Mononuclear cell (primary cell): ENCODE data around the gene MICA. TPM values are rescaled to one million over a fixed set of nuclear protein-coding genes. Genes with fewer than 3 reads are reported as not detected.
"Not testable (repeated sequence)": the region's sequence is repeated elsewhere in the genome, so short reads cannot be mapped to it uniquely, and the experiment has no call there.

Source experiments
- H3K27me3 ChIP-seq: 2 replicates; pipeline ENCODE4 v1.6.0; 2011; ENCODE audit warnings: low read length, control low read depth; ENCODE audit not compliant: insufficient read depth
- H3K4me1 ChIP-seq: 2 replicates; pipeline ENCODE4 v1.5.1; 2011; ENCODE audit warnings: mild to moderate bottlenecking, low read length, control low read depth; ENCODE audit not compliant: insufficient read depth
- H3K4me3 ChIP-seq: 2 replicates; pipeline ENCODE4 v1.5.1; 2011; ENCODE audit warnings: mild to moderate bottlenecking, low read length, moderate library complexity
- H3K9me3 ChIP-seq: 2 replicates; pipeline ENCODE4 v1.5.1; 2011; ENCODE audit warnings: low read depth, mild to moderate bottlenecking, control low read depth, low read length
- total RNA-seq: library from RNA; depleted of rRNA; stranded (reverse); fragments of >200 nt; gene quantifications from one replicate; pipeline ENCODE4 v1.2.3, GENCODE V29; 2012

The MICA gene
- total RNA-seq, 1 donor: 7.1 TPM

DNA sequence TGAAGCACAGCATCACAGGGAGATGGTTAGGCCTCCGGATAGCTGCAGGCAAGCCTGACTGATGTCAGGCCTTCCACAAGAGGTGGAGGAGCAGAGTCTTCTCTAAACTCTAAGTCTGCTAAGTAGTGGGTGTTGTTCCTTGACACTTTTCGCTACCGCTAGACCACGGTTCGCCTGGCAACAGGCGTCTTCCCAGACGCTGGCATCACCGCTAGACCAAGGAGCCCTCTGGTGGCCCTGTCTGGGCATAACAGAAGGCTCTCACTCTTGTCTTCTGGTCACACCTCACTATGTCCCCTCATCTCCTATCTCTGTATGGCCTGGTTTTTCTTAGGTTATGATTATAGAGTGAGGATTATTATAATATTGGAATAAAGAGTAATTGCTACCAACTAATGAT is 29.3 kb upstream of the MICA start:
- H3K4me3 ChIP-seq, H3K4me1 ChIP-seq, H3K9me3 ChIP-seq: not testable (repeated sequence)
- peaks cover 20% of the 10 kb centered on the region for H3K27me3 ChIP-seq

DNA sequence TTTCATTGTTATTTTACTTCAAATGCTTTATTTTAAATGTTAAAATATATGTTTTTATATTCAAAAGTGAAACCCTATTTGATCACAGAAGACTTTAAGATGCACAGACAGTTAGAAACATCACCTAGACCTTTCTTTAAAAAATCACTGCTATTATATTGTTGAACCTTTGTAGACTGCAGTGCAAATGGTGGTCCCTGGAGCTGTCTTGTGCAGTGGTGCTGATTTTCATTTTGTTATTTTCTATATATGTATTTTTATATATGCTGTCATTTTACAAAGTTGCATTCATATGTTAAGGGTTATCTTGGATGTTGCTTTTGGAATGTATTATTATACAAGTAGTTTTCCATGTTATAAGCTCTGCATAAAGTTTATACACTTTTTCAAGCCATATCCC is 27.7 kb upstream of the MICA start:
- Histone ChIP-seq H3K27me3 (peaks cover 9% of the 10 kb centered on the region), H3K9me3 (no peaks in the 10 kb centered on the region), H3K4me1 (no peaks in the 10 kb centered on the region), H3K4me3 (no peak overlapping the region)

DNA sequence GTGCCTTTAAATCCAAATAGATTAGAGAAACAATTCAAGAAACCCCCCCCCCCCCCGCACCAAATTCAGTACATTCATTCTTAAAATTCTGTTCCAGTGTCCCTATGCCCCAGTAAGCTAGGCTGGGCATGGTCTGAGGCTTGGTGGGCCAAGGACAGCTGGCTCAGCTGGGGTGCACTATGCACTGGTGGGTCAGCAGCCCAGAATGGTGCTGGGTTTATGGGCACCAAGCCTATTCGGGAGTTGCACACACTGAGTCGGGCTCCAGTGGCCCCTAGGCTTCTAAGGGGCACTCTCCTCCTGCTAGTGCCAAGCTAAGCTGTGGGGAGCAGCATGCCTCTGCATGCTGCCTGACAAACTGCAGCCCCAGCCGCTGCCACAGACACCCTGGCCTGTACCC is 26.4 kb upstream of the MICA start:
- Histone ChIP-seq H3K4me3 (no peak overlapping the region), H3K4me1 (no peaks in the 10 kb centered on the region), H3K9me3 (no peaks in the 10 kb centered on the region), H3K27me3 (peaks cover 9% of the 10 kb centered on the region)

DNA sequence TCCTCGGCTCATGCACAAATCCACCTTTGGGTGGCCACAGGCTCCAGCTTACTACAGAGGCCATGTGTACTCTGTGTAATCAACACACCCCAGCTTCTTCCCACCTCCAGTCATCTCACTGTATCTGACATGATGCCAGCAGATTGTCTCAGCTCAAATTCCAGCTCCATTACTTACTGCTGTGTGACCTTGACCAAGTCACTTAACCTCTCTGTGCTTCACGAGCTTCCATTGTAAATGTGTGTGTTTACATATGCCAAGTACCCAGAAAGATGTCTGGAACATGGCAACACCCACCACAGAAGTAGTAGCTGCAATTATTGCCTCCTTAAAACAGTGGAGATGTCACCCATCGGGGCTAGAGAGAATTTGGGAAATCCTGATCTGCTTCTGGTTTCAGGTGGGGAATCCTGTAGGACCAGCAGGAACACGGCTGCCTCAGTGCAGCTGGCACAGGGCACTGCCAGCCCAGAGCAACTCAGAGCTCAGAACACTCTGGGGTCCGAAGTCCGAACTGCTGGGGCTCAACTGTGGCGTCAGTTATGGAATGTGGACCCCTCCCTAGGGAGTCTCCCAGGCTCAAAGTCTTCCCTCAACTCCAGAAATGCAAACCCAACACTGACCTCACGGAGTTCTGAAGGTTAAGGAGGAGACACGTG is 25.2 kb upstream of the MICA start:
- Histone ChIP-seq H3K9me3 (no peaks in the 10 kb centered on the region), H3K4me1 (no peaks in the 10 kb centered on the region), H3K4me3 (no peak overlapping the region), H3K27me3 (peaks cover 2% of the 10 kb centered on the region)

DNA sequence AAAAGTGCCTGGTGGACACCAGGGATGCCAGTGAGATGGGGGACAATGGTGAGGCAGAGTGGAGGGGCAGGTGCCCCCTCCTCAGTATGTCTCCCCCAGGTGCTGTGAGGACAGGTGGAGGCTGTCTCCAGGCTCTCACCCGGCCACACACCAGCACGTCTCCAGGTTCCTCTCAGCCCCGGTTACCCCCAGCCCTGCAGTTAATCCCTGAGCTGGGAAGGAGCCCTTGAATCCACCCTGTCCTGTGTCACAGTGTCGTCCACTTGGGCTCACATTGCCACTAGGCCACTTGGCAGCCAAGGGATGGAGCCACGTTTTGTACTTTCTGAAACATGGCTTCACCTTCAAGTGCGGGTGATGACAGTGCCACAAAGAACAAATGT is 24.7 kb upstream of the MICA start:
- Histone ChIP-seq H3K4me1 (no peaks in the 10 kb centered on the region), H3K4me3 (no peak overlapping the region), H3K9me3 (no peaks in the 10 kb centered on the region), H3K27me3 (peaks cover 2% of the 10 kb centered on the region)

DNA sequence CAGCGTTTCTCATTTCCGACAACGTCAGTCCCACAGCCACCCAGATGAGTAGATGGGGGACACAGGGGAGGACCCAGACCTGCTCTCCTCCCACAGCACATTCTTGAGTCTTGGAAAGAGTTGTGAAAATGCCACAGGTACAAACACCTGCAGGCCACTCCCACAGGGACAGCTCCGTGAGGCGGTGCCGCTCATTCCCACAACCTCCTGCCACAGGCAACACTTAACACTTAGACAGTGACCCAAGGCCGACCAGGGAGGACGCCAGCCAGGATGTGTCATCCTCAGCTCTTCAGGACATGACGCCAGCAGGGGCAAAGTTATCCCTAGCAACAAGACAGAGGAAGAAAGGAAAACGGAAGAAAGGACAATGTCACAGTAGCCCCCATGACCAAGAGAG is 23.5 kb upstream of the MICA start:
- no peak overlapping the region for H3K4me3 ChIP-seq

DNA sequence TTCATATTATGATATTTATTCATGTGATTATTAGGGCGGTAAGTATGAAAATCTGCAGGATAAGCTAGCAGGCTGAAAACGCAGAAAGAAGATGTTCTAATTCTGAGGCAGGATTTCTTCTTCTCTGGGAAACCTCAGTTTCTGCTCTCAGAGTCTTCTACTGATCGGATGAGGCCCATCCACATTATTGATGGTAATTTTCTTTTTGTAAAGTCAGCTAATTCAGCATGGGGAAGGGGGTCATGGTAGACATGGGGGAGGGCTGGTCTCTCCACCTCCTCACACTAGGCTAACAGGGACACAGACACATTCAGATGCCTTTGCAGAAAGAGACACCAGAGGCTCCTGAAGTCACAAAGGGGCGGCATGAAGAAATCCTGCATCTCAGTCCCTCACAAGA is 21.7 kb upstream of the MICA start:
- Histone ChIP-seq H3K4me1 (no peaks in the 10 kb centered on the region), H3K27me3 (no peaks in the 10 kb centered on the region), H3K4me3 (no peak overlapping the region), H3K9me3 (no peaks in the 10 kb centered on the region)

More for the DNA sequence above, 23.5 kb upstream of the MICA start:
- Histone ChIP-seq H3K27me3 (peaks cover 2% of the 10 kb centered on the region), H3K9me3 (no peaks in the 10 kb centered on the region), H3K4me1 (no peaks in the 10 kb centered on the region)

DNA sequence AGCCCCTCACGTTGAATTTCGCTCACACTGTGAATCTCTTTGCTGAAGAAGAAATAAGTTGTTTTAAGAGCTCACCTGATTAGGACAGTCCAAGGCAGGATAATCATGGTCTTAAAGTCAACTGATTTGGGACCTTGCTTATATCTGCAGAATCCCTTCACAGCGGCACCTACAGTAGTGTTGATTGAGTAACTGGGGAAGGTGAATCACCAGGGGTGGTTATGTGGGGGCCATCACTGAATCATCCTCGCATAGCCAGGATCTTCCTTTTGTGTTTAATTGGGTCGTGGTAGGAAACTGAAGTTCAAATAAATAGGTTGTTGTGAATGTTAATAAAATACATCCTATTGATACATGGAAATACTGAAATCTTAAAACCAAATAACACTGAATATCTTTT is 20.2 kb upstream of the MICA start:
- Histone ChIP-seq H3K9me3 (no peaks in the 10 kb centered on the region), H3K4me3 (no peak overlapping the region), H3K27me3 (no peaks in the 10 kb centered on the region), H3K4me1 (no peaks in the 10 kb centered on the region)

DNA sequence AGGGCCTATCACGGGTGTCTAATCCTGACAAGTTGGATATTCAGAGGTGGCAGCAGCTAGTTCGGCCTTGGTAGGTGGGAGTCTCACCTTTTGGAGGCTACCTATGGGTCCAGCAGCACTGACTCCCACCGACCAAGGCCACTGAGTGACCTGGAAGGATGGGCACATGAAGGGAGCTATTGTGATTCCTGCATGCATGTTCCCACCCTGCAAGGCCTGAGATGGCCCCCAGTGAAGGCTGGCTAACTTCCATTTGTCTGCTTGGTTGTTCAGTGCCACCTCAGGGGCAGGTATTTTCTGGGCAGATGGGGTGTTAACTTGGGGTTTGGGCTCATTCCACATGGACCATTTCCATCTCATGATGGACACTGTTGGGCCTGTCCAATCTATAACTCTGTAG is 18.4 kb upstream of the MICA start:
- H3K4me1 ChIP-seq: no peaks in the 10 kb centered on the region
- no peaks in the 10 kb centered on the region for H3K27me3 ChIP-seq
- no peaks in the 10 kb centered on the region for H3K9me3 ChIP-seq
- no peak overlapping the region for H3K4me3 ChIP-seq

DNA sequence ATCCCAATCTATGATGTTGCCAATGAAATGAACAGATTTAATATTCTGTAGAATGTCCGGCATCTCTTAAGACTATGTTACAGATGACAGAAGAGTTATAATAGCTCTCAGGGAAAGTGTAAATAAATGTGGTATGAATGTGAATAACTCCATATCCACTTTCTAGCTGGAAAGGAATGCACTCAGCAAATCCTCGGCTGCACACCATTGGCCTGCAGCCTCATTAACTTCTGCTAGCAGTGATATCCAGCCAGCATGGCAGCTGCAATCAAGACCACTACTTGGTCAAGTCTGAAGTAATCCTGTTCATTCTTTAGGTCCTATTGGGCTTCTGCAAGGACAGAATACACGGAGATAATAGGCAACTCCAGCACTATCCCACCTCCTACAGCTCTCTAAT is 17.3 kb upstream of the MICA start:
- H3K4me1 ChIP-seq: no peaks in the 10 kb centered on the region
- no peaks in the 10 kb centered on the region for H3K9me3 ChIP-seq
- H3K27me3 ChIP-seq: no peaks in the 10 kb centered on the region
- no peak overlapping the region for H3K4me3 ChIP-seq

DNA sequence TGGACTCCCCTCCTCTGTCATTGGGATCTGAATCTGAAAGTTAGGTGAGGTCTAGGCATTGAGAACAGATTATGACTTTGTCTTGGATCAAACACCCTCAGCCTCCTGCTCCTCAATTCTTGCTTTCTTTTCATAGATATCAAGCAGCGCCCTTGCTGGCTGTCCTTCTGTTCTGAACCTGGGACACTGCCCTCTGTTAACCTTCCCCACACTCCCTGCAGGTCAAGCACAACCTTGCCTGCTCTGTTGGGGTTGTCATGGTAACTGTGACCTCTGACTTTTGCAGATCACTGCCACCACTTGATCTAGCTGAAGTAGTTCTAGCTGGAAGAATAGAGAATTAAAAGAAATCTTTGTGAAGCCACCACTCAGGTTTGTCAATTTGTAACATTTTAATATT is 16.4 kb upstream of the MICA start:
- Histone ChIP-seq H3K9me3 (no peaks in the 10 kb centered on the region), H3K4me1 (no peaks in the 10 kb centered on the region), H3K27me3 (no peaks in the 10 kb centered on the region), H3K4me3 (no peak overlapping the region)

DNA sequence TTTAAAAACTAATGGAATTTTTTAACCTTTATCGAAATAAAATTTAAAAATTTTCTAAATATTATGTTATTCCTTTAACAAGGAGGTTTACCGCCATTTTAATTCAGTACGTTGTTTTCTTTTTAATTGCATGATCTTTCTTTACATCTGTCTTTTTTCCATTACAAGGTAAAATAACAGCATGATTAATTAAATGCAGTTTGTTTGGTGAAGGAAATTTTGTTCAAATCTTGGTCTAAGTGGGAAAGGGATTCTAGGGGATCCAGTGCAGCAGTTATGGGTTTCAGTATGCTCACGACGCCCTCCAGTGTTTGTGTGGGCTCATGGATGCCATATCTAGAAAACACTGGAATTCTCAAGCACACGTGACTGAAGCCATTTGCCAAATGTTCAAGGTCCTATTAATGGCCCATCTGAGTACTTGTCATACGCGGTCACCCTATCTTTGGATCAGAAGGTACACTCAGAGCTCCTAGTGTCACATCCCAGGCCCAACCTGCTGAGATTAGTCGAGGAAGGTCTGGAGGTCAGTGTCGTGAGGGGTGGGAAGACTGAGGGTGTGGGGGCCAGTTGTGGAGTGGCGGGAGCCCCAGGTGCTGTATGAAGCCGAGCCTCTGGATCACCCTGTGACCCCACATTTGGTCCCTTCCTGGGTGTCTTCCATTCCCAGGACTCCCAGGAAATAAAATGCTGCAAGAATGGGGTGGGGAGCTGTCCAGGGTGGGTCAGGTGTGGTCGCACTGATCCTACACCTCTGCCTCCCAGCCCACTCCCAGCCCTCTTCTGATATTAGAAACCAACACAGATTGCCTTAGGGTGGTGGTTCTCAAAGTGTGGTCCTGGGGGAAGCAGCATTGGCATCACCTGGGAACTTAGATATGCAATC is 14.2 kb upstream of the MICA start:
- not testable (repeated sequence) for H3K9me3 ChIP-seq, H3K4me1 ChIP-seq, H3K4me3 ChIP-seq, H3K27me3 ChIP-seq

DNA sequence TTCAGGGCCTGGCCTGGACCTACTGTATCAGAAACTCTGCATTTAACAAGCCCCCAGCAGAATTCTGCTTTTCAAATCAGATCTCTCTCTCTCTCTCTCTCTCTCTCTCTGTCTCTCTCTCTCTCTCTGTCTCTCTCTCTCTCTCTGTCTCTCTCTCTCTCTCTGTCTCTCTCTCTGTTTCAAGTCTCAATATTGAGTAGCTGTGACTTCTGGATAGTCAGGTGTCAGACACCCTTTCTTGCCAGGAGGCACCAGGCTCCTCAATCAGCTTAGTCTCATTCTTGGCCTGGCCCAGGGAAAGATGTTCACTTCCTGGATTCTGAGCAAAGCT is 13.6 kb upstream of the MICA start:
- H3K4me1 ChIP-seq, H3K4me3 ChIP-seq, H3K9me3 ChIP-seq, H3K27me3 ChIP-seq: not testable (repeated sequence)

DNA sequence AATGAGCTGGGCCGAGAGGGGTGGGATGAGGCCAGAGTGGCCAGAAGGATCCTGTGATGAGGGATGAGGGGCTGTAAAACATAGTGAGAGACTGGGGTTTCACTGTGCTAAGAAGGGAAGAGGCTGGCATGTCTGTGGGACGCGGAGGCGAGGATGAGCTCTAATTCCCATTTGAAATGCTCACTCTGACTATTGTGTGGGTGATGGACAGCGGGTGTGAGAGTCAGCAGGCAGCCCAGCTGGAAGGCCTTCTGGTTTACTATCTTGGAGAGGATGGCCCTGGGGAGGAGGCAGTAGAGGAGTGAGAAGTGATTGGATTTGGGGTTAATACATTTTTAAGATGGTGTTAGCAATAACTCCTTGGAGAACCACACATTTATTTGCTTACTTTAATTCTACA is 9.5 kb upstream of the MICA start:
- H3K4me3 ChIP-seq: no peak overlapping the region
- no peaks in the 10 kb centered on the region for H3K9me3 ChIP-seq
- H3K4me1 ChIP-seq: peaks cover 22% of the 10 kb centered on the region
- no peaks in the 10 kb centered on the region for H3K27me3 ChIP-seq

DNA sequence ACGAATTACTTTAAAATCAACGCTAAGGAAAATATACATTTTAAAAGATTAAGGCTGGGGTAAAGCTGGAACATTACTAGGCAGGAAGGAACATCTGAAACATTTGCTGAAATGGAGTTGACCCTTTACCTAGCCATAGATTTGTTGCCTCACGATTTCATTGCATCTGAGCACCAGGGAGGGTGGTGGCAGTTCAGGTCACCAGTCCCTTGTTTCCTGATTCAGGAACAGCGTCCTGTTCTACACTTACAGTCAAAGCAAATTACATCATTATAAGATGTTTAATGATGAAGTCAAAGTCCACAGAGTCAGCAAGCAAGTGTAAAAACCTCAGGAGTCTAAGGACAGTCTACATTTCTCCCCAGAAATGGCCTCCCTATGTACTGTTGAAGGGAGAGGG is 9.0 kb upstream of the MICA start:
- Histone ChIP-seq H3K4me3 (no peak overlapping the region), H3K9me3 (no peaks in the 10 kb centered on the region), H3K27me3 (no peaks in the 10 kb centered on the region), H3K4me1 (peaks cover 27% of the 10 kb centered on the region)

DNA sequence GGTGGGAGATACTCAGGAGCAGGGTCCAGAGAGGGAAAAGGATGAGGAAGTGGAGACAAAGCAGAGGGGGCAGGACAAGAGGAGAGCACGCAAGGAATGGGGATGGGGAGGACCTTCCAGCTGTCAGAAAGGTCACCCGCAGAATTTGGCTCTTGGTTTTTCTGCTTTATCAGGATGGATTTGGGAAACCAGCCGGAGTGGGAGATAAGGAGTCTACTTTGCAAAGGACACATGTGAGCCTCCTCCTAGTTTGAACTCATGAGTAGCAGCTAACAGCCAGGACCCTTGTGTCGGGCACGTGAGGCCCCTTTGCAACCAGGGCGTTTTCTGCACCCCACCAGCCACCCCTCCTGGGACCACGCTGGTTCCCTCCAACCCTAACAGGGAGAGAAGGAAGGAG is 7.6 kb upstream of the MICA start:
- Histone ChIP-seq H3K27me3 (no peaks in the 10 kb centered on the region), H3K9me3 (no peaks in the 10 kb centered on the region), H3K4me3 (no peak overlapping the region), H3K4me1 (peaks cover 31% of the 10 kb centered on the region)
